Esophagus muscularis mucosa (tissue), 4 donors: ENCODE results near the gene SHOC1.

ENCODE experiments used
- EP300 ChIP-seq: sonication (generic); formaldehyde crosslinking; IDR thresholded peaks from one replicate; pipeline ENCODE4 v1.6.1; 2017; ENCODE audit warnings: antibody characterized with exemption
- POLR2A ChIP-seq: fragments of 450-650 bp; IDR thresholded peaks from one replicate; pipeline ENCODE4 v1.6.1; 2017; ENCODE audit warnings: antibody characterized with exemption, moderate library complexity, mild to moderate bottlenecking, low read depth
- TF ChIP-seq, protein P1 (sequence below), 3 experiments: fragments of 200-600 bp in 2 of 3; fragments of 450-650 bp in 1 of 3; sonication (generic) in 2 of 3; IDR thresholded peaks; one replicate each; pipeline ENCODE4 v1.5.1; 2017 to 2019; ENCODE audit warnings: antibody characterized with exemption in 3 of 3, mild to moderate bottlenecking in 2 of 3, moderate library complexity in 1 of 3

- TF ChIP-seq, protein P1, sequence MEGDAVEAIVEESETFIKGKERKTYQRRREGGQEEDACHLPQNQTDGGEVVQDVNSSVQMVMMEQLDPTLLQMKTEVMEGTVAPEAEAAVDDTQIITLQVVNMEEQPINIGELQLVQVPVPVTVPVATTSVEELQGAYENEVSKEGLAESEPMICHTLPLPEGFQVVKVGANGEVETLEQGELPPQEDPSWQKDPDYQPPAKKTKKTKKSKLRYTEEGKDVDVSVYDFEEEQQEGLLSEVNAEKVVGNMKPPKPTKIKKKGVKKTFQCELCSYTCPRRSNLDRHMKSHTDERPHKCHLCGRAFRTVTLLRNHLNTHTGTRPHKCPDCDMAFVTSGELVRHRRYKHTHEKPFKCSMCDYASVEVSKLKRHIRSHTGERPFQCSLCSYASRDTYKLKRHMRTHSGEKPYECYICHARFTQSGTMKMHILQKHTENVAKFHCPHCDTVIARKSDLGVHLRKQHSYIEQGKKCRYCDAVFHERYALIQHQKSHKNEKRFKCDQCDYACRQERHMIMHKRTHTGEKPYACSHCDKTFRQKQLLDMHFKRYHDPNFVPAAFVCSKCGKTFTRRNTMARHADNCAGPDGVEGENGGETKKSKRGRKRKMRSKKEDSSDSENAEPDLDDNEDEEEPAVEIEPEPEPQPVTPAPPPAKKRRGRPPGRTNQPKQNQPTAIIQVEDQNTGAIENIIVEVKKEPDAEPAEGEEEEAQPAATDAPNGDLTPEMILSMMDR (IDR thresholded peaks at IDR 0.05) = no peak
- TF ChIP-seq POLR2A = no peak
- TF ChIP-seq EP300 = no peak
These were observed 39.2 kb upstream of the SHOC1 start for GRCh38 chr9:111833941-111834340.
